GM21526 (cell line): Measurements from ENCODE around the gene ADCY5.

Experiments
- ATAC-seq: cut with Tn5 transposase; IDR thresholded peaks from one replicate; pipeline ENCODE4 v1.9.1; 2021; ENCODE audit warnings: moderate library complexity; ENCODE audit not compliant: unreplicated experiment, low FRiP score

The ADCY5 gene

DNA sequence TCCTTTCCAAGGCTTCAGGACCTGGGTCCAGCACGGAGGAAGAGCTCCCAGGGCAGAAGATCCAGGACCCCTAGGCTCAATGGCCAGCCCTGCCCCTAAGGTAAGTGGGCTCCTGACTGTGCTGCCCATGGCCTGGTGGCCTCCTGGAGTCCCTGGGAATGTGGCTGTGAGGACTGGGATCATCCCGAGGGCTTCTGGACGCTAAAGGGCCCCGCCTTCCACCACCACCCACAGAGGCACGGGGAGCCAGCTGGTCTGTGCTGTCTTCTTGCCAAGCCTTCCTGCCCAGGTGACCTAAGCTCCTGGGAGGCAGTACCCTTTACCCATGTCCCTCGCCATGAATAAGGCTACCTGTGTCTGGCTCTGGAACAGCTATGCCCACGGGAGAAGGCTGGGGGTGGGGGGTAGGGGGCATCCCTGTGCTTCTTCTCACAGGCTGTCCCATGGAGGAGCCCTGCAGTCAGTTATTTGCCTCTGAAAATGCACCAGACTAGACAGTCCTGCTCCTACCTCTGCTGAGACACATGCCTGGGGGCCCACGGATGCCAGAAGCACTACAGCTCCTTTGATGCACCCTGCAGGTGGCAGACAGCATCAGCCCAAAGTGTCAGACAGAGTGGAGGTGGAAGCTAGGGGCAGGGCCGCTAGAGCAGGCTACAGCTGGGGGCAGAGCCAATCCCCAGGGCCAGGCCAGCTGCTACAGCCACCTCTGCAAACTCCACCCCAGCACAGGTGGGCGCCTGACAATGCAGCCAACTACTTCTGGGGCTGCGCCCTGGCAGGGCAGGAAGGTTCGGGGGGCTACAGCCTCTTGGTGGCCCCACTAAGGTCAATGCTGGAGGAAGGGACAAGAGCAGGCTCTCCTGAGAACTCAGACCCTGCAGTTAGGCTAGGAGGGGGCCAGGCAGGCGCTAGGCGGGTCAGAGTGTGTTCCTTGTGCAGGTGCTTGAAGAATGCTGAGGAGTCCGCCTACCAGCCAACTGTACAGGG is 156.3 kb downstream of the ADCY5 start:
- ATAC-seq, result no peak

DNA sequence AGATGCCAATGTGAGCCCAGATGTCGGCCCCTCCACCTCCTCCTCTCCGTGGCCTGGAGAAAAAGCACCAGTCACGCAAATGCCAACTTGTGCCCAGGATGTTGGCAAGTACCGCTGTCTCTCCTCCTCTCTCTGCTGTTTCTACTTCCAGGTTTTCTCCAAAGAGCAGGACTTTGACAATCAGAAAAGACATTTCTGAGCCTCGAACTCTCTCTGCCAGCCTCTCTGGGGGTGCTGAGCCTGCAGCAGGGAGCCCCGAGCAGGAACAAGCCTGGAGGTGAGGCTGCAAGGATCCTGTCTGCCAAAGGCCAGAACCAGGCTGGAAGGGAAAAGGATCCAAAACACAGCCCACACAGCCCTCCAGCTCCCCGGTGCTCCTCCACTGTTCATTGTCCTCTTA is 157.5 kb downstream of the ADCY5 start:
- no peak for ATAC-seq

DNA sequence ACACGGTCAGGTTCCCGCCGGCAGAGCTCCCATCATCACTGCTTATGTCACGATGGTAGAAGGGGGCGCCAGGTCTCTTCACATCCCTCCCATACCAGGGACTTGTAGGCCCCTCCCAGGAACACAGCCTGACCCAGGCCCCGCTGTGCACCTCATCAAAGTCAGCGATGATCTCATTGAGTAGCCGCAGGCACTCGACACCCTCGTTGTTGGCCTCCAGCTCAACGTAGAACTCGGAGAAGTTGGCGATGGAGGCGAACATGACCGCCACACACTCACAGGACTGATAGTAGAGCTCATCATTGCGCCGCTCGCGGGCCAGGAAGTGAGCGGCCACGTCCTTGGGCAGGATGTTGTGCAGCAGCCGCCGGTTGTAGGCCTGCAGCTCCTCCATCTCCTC is 157.9 kb downstream of the ADCY5 start:
- no peak for ATAC-seq

DNA sequence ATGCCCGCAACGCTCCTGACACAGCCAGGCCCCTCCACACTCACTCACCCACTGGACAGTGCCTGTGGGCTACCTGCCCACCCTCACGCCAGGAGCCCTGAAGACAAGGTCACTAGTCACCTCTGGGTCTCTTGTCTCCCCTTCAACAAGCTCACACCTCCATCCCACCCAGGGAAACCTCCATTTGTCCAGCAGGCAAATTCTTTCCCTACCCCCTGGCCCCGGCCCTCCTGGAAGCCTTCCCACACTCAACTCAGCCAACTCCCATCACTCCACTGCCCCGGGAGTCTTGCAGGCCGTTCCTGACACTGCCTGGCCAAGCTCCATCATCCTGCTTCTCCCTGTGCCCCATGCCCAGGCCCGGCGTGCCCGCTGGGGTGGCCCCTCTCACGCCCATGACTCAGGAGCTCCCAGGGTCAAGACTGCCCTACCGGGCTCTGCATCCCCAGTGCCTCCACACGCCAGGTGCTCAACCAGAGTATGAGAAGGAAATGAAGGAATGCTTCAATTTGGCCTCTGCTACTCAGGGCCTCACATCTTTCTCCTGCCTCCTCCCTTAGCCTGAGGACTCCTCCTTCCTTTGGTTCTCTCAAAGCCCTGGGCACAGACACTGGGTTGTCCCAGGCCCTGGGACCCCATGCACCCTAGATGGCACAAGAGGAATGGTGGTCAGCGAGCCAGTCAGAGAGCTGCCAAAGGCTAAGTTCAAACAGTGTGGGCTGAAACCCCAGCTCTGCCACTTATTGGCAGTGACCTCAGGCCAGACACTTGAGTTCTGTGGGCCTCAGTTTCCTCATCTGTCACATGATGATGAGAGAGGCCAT is 158.6 kb downstream of the ADCY5 start:
- ATAC-seq, result no peak

DNA sequence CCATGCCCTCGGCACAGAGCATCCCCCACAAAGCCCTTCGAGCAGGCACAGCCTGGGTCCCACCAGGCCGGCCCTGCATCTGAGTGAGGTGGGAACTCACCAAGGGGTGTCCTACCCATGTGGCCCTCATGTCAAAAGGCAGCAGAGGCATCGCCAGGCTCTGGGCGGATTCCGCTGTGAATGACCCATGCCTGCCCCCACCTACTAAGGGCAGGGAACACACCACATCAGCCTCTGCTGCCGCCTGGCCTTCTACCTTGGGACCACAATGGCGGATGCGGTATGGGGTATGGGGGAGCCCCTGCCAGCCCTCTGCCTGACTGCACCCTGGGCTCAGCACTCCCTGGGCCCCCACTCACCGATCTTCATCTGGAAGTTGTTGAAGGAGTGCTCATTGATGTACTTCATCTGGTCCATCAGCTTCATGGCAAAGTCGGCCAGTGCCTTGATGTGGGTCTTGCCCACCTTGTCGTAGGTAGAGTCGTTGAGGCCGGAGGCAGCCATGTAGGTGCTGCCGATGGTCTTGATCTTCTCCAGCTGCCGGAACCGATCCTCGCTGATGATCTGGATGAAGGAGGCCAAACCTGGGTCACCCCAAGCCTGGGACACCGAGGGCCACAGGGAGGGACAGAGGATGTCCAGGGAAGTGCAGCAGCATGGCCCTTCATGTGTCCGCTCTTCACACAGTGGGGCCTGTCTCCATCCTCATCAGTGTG is 159.3 kb downstream of the ADCY5 start:
- ATAC-seq, result no peak

DNA sequence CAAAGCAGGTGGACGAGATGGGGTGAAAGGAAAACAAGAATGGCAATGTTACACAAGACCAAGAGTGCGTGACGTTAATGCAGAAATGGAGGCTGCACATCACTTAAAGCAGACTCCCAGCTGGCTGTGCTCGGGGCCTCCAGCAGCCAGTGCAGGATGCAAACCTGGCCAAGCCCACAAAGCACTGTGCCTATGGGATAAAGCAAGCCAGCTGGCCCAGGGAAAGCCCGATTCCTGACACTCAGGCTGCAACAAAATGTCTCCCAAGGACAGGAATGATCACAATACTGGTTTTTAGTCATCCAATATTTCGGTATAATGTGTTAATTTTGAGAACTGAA is 161.0 kb downstream of the ADCY5 start:
- no peak for ATAC-seq

DNA sequence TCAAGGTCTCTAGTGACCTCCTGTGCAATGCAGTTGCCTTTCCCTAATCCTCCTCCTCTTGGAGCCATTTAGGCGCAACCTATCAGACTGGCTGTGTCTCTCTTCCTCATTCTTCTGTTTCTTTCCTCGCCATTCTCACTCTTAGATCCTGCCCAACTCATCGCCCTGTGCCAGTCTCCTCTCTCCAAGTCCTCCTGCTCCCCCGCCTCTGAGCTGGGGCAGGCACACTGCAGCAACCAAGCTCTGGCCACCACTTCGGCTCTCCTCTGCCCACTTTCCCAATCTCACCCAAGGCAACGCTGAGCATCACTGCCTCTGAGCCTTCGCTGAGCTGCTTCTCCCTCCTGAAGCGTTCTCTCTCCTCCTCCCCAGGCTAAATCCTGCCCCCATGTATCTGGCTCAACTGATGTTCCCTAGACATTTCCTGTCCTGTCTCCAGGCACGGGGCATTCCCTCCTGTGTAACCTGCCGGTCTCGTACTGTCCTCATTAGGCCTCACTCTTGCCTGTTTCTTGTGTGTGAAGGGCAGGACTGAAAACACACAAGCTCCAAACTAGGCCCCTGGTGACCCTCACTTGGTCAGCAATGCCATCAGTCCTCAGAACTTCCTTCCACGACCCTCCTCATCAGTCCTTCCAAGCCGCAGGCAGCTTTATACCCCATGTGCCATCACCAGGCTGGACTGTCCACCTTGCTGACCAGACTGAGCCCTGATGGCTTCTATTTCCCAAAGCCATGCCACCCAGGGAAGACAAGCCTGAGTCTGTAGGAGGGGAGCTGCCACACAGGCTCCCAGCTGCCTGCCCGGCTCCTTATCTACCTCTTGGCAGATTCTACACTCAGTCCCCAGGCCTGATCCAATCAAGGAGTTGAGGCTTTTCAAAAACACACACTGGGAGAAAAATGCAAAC is 161.6 kb downstream of the ADCY5 start:
- ATAC-seq, result no peak

DNA sequence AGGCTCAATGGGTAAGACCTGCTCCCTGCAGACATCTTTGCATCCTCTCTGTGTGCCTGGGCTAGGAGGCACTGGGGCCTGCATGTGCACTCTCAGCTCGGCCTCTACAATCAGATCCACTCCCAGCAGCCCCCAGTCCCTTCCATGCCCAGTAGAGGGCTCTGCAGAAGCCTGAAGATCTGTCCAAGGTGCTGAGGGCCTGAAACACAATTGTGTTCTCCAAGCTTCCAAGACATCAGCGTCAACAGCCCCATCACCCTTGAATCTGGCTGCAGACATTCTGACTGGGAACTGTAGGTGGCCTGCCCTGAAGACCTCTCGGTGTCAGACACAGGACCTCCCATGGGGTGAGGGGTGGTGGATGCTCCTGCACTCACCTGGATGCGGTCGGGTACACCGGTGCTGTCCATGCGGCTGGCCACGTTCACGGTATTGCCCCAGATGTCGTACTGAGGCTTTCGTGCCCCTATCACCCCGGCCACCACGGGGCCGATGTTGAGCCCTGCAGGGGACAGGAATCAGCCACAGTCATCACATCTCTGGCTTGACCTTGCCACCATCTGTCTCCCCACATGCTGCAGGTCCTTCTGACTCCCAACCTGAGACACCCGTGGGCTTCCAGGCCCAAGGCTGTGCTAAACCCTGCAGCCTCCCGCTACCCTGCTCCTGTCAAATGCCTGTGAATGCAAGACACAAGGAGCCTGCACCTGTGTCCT is 162.4 kb downstream of the ADCY5 start:
- no peak for ATAC-seq

DNA sequence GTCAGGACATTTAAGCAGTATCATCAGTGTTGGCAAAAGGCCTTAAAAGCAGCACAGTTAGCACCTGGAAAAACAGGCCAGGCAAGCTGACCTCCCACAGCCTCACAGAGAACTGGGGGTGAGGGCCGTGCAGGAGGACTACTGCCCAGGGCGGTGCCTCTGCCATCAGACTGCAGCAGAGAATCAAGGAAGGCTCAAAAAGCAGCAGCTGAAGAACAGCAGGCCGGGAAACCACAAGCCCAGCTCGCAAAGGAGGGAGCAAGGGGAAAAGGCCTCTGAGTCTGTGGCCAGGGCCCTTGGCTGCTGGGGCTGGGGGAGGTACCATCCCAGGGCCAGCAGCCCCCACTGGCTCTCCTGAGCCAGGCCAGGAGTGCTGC is 163.0 kb downstream of the ADCY5 start:
- ATAC-seq, result no peak

DNA sequence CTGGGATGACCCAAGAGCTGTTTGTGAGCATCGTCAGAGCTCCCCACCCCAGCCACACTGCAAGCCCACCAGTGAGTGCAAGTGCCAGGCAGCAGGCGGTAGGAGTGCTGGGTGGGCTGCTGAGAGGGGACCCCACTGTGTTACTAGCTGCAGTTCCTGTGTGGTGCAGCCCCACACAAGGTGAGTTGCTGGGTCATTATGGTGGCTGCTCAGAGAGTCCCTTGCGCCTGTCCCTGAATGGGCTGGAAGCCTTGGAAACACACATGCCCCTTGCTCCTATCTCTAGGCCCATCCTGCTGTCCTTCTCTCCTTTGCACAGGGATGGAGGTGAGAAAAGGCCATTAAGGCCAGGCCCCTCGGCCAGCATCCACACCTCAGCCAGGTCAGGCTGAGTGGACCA is 163.4 kb downstream of the ADCY5 start:
- no peak for ATAC-seq

DNA sequence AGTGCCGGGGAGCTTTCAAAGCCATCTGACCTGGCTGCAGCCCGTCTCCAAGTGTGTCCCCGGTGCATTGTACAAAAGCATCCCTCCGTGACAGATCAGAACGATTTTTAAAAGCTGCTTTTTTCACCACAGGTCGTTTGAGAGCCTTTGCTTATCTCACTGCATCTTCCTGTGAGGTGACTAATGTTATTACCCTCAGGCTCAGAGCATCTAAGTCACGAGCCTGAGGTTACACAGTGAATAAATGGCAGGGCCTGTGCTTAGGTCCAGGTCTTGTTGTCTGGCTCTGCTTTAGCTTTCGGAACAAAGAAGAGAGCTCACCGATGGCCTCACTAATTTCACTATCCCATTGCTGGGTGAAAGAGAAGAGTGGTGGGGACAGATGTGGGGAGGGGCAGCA is 163.8 kb downstream of the ADCY5 start:
- no peak for ATAC-seq

DNA sequence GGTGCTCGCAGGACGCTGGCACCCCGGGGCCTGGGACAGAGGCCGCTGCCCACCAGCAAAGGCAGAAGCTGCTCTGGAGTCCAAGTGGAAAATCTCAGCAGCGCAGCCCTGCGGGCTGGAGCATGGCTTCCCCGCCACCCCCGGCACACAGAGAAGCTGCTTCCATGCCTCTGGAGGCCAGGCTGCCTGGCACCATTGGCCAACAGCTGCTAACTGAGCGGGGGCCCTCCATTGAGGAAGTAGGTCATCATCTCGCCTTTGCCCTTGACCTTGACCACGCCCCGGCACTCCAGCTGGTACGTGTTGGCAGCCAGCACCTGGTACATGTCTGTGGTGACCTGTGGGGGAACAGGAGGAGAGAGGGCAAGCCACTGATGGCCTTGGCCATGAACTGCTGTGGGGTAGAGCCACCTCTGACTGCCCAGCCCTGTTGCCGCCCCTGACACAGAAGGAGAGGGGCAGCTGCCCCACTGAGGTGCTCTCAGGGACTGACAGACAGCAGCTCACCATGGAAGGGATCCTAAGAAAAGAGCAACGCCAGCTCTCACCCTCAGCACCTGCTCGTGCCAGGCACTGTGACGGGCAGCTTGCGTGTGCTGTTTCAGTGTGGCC is 164.4 kb downstream of the ADCY5 start:
- no peak for ATAC-seq

DNA sequence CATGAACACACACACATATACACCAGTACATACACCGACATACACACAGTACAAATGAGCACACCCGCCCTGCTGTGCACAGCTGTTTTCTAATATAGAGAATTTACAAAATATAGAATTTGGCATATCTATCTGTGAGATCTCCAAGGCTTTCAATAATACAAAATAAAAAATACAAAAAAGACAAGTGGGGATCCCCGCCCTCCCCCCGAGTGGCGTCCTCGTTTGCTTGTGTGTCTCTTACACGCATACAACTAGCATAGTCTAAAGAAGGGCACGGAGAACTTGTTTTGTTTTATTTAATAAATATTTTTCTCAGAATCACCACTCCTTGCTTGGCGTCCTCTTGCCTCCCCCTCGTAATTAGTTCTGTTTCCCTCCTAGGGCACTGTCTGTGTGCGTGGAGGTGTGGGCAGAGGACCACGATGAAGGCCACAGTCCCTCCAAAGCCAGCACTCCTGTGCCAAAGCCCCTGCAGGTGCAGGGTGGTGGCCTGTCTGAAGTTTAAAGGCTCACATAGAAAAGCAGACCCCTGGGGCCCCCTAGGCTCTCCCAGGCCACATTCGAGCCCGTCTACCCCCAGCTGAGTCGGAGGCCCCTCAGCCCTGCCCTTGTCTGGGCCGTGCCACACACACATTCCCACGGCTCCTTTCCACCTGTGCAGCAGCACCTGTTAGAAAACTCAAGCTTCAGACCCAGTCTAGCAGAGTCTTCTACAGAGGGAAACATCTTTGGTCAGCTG is 165.1 kb downstream of the ADCY5 start:
- no peak for ATAC-seq

DNA sequence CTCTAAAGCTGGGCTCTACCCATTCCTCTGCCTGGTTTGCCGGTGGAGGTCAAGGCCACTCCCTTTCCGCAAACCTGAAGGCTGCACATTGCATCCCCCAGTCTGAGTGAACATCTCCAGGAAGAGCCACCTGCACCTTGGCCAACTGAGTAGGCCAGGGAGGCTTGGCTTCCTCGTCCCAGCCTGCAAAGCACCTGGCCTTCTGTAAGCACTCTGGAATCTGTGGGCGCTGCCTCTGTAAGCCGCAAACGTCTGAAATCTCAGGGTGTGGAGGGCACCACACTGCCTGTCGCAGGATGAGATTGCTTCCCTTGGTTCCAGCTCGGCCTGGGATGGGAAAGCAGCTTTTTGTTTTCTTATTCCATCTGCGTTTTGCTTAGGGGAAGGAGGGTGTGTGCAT is 165.8 kb downstream of the ADCY5 start:
- no peak for ATAC-seq

DNA sequence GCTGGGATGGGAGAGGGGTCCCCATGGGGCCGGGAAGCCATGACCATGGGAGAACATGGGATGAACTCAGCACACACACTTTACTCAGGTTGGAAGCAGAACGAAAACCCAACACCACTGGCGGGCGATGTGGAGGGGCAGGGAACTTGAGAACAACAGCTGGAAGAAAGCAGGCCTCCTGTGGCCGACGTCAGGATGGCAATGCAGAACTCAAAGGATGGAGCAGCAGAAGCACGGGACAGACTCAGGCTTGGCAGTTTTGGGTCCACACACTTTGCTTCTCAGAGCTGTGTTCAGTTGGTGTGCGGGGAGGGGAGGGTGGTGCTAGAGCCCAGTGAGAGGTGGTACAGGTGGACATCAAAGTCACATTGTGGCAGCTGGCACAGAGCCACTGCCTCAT is 166.4 kb downstream of the ADCY5 start:
- ATAC-seq, result no peak

DNA sequence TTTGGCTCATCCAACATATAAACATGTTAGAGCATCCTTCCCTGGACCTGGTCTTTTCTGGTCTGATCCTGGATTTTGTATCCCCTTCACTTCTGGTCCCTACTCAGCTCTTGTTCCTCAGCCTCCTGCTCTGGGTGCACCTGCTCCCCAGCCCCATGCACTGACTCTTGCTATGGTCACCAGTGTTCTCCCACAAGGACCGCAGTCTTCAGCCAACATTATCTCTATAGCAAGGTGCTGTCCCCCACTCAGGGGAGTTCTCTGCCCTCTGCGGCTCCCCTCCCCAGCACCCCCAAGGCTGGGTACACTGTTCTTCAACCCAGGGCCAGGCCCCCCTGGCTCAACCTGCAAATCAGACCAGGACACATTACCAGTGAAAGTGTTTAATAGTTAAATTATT is 167.0 kb downstream of the ADCY5 start:
- ATAC-seq, result no peak

DNA sequence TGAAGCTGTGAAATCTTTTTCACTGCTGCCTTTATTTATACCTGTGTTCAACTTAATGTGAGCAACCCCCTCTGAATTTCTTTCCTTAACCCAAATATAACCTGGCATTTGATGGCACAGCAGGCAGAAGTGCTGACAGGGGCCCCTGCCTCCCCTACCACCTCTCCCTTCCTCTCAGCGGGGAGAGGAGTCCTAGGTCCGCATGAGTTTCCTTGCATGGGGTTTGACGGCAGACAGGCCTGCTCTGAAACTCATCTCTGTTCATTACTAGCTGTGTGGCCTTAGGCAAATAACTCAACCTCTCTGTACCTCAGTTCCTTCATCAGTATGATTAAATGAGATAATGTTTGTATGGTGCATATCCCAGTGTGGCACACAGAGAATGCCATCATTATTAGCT is 167.5 kb downstream of the ADCY5 start:
- ATAC-seq, result no peak

DNA sequence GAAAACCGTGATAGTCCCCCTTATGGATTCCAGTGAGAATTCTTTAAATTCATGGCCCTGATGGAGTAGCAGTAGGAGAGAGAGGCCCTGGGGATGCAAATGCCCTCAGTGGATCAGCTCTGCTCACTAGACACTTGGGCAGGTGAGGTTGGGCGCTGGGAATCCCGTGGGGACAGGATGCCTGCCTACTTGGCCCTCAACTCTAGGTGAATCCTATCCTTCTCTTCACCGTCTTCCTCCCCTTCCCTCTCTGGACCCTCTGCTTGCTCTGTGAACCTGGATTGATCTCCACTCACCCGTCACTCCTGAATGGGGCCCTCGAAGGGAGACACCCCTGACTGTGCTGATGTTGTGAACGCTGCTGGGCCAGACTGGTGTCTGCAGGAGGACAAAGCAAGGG is 169.8 kb downstream of the ADCY5 start:
- ATAC-seq, result no peak
